HG03469 (cell line): ENCODE measurements around the gene MYOF.
"Not testable (repeated sequence)": the region's sequence is repeated elsewhere in the genome, so short reads cannot be mapped to it uniquely, and the experiment has no call there.

Source experiments
- ATAC-seq: cut with Tn5 transposase; IDR thresholded peaks from one replicate; pipeline ENCODE4 v1.9.1; 2021; ENCODE audit warnings: mild to moderate bottlenecking, moderate library complexity, moderate number of reproducible peaks; ENCODE audit not compliant: unreplicated experiment

Gene MYOF

DNA sequence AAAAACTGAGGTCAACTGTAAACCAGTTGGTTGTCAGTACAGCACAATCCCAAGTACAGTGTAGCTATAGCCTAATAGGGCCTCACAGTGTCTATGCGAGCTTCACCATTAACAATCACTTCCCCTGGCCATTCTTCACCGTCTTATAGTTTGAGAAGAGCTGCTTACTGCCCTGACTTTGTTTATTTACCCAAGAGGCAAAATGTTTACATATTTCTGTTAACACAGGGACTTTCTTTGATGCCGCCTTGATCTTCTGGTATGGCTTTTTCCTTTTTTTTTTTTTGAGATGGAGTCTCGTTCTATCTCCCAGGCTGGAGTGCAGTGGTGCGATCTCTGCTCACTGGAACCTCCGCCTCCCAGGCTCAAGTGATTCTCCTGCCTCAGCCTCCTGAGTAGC lies 3.3 kb downstream of the MYOF start:
- no peak for ATAC-seq

DNA sequence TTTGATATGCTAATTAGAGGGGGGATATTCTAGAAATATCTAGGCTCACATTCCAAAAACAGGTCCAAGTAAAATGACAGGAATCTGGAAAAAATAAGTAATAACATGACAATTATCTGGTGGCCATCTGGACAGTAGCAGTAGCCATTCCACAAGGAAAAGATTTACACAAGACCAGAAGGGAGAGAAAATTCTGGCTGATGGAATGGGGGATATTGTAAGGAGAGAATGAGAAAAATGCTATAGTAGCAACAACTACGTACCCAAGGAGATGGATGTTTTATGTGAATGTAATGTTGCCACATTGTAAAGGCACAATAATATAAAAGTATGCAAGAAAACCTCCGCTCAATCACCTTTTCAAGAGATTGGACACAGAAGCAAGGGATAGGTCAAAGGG lies 5.4 kb downstream of the MYOF start:
- ATAC-seq = no peak

DNA sequence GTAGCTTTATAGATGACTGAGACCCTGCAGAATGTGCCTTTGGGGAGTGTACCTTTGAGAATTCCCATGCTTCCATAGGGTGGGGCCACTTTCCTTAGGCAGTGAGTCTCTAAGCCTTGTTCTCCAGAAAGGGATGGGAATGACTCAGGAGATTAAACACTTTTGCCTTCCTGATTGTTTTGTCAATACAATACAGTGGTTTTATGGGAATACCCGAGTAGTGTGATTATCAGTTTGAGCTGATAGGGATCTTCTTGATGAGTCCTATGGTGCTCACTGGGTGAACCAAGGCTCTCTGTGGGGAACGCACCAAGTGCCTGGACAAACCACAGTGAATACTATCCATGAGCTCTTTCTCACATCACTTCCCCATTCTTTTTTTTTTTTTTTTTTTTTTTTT lies 6.3 kb downstream of the MYOF start:
- ATAC-seq = no peak

DNA sequence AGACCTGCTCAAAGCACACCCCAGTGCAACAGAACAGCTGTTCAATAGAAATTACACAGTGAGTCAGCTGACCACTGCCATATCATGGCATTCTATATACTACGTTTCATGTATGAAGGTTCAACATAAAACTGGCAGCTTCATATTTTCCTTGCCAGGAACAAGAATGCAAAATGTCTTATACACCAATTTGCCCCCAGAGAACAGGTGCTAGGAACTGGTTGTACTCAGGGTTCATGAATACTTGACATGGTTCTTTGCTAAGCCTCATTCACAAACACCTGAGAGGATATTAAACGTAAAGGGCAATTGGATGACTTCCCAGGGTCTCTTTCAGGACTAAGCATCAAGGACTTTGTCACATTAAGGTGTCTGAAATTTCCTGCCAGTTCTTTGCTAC lies 6.9 kb downstream of the MYOF start:
- ATAC-seq = no peak

DNA sequence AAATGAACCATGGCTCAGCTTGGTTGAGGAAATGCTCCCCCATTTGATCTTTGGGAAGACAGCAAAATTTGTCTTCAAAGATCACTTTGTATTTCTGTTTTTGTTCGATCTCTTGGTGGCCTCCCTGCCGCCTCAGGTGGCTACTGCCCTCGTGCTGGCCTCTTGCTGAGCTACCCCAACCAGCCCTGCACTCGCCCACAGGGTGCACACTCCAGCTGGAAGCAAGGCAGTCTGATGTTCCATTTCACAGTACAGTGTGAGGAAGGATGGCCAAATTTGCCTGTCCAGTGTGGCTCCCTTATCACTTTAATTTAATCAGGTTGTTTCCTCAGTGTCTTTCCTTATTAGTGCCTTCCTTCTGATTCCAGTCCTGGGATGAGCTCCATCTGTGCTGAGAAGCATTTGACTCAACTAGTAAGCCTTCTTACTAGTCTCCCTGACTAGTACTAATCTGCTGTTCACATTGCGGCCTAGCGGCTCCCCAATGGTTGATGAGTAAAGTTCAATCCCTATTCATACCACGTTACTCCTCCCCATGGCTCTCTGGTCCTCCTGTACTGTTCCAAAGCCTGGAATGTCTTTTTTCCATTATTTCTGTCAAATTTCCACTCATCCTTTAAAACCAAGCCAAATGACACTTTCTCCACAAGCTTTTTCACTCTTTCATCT lies 8.2 kb downstream of the MYOF start:
- no peak for ATAC-seq

DNA sequence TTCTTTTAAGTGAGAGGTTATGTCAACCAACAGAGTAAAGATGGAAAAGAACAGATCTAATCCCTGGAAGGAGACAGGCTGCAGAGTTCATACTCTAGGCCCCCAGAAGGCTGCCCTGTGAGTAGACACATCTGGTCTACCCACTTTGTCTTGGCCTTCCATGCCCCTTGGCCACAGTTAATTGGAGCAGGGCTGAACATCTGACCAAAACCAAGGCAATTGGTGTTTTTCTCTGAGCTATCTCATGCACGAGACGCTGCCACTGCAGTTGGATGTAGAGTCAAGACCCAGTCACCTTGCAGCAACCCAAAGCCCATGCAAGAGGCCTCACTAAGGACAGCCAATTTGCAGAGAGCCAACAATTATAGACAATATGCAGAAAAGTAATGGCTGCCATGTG lies 9.0 kb downstream of the MYOF start:
- ATAC-seq = no peak

DNA sequence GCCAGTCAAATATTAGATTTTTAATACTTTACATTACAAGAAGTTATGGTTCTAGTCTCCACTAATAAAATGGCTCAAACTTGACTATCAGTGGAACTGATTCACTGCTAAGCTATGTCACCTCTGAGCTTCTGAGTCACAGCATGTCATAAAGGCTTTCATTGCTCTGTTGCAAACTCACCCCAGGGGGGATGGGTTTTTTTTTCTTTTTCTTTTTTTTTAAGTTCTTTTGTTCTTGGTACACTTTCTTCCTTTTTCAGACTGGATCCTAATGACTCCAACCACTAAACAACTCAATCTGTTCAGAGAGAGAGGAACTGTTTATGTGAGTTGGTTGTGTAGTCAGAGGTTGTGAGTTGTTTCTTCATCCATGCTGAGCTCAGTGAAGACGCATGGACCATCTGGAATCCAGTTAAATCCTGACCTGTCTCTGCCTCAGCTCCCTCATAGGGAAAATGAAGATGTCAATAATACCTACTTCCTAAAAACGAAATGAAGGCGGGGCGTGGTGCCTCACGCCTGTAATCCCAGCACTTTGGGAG lies 11.0 kb downstream of the MYOF start:
- ATAC-seq = no peak

DNA sequence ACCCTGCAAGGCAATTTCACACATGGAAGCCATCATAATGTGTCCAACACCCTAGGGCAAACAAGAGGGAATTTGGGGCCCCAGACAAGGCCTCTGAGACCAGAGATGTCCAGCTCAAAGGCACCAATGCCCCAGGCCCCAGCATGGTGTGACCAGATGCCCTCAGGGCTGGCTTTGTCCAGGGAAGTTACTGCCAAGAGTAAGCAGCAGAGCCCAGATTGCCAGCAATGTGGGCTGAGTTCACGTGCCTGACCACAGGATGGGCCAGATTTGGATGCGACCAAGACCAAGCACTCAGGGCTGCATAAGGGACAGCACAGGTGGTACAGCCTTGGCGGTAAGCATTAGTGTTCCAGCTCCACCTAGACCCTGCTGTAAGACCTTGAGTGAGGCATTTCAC lies 12.7 kb downstream of the MYOF start:
- ATAC-seq = no peak

DNA sequence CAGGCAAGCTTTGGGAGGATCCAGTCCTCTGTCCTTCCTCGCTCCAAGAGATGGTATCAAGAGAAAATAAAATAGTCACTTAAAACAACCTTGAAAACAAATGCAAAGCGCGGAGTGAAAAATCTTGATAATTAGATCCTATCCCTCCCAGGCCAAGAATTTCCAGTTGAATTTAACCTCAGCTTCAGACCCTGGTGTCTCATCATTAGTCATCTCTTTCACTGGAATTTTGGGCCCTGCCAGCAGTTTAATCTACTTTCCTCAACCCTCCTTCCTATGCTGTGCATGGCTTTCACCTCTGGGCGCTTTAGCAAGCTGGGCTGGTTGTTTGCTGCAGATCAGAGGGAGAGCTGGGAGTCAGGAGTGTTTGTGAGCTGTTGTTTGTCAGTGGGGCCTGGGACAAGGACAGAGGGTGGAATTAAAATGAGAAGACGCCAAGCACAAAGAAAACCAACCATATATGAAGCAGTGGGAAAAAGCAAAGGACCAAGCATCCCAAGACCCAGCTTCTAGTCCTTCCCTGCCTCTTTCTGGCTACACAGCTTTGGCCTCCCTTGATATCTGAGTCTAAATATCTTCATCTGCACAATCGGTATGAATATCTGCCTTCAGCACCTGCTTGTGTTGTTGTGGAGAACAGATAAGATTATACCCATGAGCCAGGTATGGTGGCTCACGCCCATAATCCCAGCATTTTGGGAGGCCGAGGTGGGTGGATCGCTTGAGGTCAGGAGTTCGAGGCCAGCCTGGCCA lies 13.5 kb downstream of the MYOF start:
- no peak for ATAC-seq

DNA sequence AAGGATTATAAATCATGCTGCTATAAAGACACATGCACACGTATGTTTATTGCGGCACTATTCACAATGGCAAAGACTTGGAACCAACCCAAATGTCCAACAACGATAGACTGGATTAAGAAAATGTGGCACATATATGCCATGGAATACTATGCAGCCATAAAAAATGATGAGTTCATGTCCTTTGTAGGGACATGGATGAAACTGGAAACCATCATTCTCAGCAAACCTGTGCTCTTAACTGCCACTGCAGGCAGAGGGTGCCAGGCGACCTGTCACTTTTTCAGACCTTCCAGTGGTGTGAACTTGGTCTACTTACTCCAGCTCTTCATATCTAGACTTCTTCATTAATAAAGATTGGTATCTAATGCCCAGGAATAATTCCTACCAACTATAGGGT lies 14.5 kb downstream of the MYOF start:
- ATAC-seq = not testable (repeated sequence)

DNA sequence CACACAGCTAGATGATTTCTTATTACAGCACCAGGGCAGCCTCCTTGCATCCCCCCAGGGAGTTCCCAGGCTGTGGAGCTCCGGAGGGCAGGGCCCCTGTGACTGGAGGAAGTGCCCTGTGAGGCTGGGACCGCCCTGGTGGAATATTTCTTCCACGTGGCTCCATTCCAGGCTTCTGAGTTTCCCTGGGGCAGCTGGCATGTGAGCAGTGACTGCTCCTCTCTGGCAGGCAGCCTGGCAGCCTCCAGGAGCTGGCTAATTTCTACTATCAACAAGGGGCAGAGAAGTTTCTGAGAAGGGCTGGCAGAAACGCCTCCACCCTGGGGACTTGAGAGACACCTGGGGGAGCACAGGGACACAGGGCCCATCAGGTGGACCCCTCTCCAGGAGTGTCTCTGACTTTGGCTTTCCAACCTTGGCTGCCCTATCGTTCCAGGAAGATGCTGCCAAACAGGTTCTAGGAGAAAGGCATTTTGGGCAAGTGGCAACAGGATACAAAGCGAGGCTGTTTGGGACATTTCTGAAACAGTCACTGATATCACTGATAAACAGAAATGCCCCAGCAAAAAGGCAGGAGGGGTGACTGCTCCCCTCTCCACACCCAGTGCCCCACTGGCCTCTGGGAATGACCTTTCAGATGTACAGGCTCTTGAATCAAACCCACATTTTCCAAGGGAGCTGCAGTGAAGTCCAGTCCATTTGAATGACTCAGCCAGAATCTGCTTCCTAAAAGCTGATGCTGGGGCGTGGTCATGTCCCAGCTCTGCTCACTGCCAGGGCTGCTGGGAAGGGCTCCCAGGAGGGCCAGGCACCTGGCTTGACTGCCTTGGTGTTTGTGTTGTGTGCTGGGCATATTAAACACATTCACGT lies 16.1 kb downstream of the MYOF start:
- no peak for ATAC-seq

DNA sequence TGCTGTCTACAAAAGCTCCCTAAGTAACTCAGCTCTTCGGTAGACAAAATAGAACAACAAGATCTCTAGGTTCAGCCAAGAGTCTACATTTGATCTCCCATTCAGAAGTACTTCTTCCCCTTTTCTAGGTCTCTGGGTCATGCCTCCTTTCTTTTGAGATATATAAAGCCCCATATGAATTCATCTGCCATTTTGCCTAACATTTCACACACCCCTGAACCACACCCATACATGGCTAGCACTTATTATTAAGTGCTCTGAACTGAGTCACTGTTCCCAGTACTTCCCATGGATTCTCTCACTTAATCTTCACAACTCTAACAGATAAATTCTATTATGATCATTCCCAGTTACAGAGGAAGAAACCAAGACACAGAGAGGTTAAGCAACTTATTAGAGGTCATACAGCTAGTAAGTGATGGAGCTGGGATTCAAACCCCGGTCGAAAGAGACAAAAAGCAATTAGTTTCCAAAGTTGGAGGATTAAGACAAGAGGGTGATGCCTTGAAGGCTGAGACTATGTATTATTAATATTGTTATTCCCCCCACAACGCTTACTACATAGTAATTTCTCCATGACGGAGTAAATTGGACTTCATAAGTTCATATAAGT lies 17.3 kb downstream of the MYOF start:
- no peak for ATAC-seq

DNA sequence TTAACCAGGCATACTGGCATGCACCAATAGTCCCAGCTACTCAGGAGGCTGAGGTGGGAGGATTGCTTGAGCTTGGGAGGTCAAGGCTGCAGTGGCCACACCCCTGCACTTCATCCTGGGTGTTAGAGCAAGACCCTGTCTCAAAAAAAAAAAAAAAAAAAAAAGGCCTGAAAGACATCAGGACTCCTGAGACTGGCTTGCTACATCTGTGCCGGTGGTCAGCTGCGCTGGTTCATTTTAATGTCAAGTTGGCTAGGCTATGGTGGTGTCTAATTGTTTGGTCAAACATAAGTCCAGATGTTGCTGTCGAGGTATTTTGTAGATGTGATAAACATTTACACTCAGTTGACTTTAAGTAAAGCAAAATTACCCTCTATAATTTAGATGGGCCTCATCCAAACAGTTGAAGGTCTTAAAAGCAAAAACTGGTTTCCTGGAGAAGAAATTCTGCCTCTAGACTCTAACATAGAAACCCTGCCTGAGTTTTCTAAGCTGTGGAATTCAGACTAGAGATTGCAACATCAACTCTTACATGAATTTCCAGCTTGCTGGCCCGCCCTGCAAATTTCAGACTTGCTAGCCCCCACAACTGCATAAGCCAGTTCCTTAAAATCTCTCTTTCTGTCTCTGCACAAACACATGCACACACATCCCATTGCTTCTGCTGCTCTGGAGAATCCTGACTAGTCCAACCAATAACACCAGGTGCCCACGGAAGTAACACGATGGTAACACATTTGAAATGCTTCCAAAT lies 18.2 kb downstream of the MYOF start:
- no peak for ATAC-seq

DNA sequence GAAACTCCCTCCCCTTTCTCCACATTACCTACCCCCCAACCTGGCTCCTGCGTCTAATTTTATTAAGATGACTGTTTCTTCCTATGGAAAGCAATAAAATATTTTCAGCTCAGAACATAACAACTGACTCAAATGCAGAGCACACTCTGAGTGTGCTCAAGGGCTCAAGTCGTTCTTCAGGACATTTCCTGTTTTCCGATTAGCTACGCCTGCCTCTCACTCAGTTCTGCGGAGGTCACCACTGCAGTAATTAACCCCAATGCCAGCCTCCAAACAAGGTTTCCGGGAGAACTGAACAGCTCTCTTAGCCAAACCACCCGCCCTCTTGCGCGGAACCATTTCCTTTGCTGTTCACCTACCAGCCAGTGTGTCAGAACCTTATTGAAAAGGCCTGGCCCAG lies 19.3 kb downstream of the MYOF start:
- ATAC-seq = no peak

DNA sequence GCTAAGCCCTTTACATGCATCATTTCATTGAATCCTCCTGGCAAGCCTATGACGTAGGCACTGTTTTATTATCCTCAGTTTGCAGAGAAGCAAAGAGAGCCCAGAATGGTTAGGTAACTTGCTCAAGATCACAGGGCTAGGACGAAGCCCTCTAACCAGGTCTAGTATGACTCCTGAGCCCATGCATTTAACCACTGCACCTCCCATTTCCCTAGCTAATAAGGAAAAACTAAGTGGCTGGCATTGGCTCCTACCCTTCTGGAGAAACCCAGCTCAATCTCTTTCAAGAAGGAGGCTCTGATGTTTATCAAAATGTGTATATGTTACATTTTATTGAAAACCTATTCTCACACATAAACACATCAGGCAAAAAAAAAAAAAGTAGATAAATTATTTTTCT lies 19.8 kb downstream of the MYOF start:
- no peak for ATAC-seq

DNA sequence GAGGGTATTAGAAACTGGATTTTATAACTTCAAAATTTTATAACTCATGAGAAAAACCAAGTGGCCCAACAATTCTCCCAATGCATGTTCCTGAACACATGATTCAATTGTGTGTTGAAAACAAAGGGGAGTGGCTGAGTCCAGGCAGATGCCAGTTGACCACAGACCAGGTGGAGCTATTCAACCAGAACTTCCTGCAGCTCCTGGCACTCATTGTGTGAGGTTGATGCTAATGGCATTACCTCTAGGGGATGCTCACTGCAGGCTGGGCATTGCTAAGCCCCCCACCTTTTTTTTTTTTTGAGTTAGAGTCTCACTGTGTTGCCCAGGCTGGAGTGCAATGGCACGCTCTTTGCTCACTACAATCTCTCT lies 20.3 kb downstream of the MYOF start:
- ATAC-seq = no peak

DNA sequence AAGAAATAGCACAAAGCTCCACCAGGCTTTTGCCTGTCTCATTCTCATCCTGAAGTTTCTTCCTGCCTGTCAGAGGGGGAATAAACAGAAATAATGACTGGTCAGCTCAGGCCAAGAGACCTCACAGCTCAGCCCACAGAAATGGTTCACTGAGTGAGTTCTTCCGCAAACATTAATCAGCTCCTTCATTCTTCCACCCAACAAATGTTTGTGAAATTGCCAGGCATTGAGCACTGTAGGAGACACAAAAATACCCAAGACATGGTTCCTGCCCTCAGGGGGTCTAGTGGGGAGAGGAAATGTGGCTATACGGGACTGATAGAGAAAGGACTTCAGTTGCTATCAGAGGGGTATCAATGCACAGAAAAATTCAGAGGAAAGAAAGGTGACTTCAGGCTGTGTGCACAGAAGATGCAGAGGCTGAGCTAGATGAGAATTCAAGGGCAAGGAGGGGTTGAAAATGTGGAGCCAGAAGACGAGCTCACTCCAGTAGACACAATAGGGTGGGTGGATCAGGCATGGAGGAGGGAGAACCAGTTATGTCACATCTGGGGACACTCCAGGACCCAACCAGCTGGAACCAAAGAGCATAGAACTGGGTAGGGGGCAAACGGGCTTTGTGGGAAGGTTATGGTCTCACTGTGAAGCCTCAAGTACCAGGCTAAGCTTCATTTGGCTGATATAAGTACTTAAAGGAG lies 20.9 kb downstream of the MYOF start:
- no peak for ATAC-seq

DNA sequence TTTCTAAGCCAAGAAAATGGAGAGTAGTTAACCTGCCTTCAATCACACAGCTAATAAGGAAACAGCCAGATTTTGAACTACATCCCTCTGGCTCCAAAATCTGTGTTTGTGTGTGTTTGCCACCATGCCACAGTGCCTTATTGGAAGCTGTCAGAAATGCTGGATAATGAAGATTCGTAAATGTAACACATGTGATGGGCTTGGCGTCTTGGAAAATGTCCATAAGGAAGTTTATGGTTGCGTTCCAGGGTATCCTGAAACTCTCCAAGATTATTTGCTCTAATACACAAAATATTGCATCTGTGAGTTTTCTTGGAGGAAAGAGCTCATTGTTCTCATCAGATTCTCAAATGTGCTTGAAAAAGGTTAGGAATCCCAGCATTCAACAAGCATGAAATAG lies 22.7 kb downstream of the MYOF start:
- ATAC-seq = no peak

DNA sequence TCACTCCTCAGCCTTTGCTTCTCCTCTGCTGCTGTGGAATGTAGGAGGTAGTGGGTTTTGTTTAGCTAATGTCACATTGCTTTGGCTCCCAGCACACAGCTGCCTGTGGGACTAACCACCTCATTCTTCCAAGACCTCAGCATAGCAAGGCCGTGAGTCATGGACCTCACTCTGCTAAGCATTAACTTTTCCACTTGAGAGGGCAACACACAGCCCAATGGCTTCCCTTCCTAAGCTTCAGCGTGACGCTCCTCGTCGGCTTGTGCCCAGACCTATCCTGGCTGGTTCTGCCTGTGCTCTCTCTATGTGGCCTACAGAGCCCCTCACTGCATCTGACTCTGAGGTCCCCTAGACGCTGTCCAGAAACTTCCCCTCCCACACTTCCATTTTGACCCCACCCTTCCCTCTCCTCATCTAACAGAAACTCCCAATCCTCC lies 23.3 kb downstream of the MYOF start:
- ATAC-seq = no peak

DNA sequence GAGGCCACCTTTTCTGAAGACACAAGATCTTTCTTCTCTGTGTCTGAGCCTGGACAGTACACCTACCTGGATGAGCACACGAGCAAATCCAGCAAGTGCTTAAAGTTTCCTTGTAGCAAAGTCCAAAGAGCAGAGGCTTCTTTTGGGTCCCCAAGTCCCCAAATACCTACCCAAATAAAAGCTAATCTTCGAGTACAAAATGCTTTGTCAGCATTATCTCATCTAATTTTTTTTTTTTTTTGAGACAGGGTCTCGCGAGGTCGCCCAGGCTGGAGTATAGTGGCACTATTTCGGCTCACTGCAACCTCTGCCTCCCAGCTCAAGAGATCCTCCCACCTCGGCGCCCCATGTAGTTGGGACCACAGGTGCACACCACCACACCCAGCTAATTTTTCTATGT lies 24.6 kb downstream of the MYOF start:
- no peak for ATAC-seq
